NCI-H69 (cell line): ENCODE results near the gene PODXL2.
A peak's percentile ranks its signal among the peaks of the same experiment; 100 is the strongest.

Experiments used
- DNase-seq: peaks from one replicate; lab custom pipeline; 2025; lab: John Stamatoyannopoulos, UW

Gene PODXL2

DNA sequence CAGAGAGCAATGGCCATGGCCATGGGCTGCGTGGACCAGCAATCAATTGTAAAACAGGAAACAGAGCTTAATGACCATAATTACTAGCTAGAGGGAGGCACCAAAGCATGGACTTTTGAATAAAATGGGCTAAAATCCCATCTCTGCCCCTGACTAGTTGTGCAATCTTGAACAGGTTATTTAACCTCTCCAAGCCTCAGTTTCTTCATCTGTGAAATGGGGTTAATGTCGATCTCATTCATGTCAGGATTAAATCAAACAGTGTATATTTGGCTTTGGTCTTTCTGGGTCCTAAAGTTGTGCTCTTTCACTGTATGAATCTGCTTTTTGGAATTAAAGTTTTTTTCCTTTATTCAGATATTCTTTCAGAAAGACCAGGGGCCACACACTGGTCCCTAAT is 79.9 kb downstream of the PODXL2 start:
- DNase-seq, result no peak

DNA sequence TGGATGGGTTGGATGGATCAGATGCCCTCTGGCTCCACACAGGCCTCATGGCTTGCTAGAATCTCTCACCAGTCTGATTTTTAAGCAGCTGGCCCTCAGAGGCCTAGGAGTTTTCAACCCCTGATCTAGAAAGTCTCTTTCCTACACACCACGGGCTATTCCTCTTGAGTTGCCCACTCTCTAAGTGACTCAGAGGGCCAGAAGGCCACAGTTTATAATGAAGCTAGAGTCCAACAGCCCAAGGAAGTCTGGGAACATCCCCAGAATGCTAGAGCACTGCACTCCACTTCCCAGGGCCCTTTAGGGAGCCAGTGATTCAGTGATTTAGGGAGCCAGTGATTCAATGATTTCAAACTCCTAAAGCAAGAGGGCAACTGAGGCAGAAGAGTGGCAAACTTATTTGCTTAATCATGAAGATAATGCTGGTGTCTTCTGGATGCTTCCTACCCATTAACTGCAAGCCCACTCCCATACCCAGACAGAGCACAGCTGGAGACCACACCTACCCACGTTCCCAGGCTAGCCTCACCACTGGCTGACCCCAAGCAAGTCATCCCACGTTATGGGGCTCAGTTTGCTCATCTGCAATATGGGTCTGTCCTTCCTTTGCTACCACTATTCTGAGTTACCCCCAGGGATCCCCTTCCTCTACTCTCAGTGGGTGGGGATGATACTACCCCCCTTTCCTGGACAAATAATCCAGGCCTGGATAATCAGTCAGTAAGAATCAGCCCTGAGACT is 80.5 kb downstream of the PODXL2 start:
- no peak for DNase-seq

DNA sequence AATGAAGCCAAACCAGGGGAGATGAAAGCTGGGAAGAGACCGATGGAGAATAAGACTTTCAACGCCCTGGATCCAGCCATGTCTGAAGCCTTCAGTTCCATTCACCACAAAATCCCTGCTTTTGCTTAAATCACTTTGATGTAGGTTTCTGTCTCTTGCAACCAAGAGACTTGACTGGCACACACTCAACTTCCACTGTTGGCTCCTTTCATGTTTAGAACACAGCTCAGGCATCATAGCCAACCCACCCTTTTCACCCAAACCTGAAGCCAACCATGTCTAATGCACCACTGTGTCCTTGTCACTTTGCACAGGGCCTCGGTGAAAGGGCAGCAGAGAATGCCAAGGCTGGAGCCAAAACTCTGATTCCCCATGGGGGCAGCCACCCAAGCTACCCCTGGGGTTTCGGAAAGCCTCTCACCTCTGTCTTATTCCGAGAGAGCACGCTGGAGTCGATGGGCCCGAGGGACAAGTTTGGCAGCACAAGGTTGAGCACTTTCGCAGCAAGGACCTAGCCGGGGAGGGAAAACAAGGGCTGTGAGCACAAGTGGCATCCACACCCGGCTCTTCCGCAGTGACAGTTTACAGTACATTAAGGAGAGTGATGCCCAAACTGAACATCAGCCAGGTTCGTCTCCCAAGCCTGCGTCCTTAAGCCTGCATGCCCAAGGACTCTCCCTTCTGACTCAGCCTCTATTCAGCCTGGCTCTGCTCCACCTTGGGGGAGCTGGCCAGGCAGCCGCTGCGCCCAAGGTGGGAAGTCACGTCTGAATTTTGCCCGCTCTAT is 81.4 kb downstream of the PODXL2 start:
- no peak for DNase-seq

DNA sequence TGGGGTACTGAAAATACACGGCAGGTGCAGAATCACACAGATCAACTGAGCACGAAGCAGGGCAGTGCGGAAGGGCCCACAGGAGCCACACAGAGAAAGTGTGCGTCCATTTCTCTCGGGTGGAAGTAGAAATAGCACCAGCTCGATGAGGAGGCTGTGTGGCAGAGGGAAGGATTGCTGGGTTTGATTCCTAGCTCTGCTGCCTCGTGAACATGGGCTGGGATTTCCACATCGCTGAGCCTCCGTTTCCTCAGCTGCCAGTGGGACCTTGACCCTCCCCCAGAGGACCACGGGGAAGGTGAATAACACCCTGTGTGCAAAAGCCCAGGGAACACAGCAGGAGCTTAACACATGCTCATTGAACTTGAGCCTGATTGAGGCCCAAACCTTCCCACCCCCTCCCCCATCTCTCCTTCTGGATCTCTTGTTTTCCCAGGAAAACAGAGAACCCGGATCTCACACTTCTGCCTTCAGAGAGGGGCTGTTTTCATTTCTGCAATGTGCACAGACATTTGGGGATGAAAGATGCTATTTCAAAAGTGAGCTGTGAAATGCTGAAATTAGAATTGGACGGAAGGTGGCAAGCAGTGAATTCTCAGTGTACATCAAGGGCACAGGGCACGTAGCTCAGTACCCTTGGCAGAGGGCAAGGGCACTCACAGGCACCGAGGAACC is 82.2 kb downstream of the PODXL2 start:
- peak; percentile 12 for DNase-seq

DNA sequence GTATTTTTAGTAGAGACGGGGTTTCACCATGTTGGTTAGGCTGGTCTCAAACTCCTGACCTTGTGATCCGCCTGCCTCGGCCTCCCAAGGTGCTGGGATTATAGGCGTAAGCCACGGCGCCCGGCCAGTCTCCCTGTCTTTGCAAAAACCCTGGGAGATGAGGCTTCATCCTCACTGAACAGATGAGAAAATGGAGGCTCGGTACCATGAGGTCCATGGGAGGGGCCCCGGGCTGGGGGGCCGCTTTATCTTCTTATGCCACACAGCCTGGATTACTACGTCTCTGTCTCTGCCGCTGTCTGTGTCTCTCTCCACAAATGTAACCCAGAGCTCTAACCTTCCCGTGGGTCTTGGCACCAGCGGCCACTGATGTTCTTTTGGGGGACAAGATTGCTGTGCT is 82.9 kb downstream of the PODXL2 start:
- no peak for DNase-seq

DNA sequence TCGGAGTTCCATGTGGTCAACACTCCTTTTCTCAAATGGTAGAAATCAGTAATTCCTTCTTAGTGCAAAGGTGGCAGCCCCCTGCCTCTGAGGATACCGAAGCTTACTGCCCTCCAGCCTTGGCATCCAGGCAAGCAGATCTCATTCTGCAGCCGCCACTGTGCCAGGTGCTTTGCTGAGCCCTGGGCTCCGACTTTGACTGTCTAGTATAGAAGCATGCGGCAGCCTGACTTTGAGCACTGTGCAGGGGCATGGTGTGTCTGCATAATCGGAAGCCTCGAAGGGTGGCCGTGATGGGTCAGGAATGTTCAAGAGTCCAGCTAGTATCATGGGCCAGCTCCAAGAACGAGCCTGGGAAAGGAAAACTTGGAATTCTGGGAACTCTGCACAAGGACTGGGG is 83.5 kb downstream of the PODXL2 start:
- no peak for DNase-seq

DNA sequence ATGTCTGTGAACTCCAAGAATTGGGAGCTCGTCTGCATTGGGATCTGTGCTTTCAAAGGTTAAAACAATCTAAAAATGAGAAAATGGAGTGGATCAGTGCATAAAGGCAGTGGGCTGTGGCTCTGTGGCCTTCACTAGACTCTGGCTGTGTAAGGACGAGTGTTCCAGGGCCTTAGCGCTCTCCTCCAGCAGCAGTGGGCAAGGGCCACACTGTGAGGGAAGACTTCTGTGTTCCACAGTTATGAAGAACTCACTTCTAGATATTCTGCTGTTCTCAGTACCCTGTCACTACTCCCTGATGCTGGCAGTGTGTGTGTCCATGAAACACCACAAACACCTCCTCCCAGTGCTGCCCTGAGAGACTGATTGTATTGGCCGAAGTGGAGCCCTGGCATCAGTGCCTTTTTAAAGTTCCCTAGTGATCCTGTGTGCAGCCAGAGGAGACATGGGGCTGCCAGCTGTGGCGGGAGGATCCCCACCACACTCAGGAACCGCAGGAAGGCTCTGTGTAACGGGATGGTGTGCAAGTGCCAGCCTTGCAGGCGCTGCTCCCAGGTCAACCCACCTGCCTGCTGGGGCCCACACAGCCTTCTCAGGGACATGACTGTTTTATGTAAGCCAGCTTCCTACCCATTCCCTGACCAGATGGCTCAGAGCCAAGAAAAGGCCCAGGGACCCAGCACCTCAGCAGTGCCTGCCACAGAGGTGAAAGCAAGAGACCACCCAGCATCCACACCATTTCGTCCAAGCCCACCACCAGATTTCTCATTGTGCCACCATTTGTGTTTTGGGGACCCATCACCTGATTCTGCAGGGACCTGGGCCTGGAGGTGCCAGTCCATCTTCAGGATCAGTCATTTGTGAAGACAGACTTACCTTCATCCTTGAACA is 84.1 kb downstream of the PODXL2 start:
- DNase-seq, result peak; percentile 44

DNA sequence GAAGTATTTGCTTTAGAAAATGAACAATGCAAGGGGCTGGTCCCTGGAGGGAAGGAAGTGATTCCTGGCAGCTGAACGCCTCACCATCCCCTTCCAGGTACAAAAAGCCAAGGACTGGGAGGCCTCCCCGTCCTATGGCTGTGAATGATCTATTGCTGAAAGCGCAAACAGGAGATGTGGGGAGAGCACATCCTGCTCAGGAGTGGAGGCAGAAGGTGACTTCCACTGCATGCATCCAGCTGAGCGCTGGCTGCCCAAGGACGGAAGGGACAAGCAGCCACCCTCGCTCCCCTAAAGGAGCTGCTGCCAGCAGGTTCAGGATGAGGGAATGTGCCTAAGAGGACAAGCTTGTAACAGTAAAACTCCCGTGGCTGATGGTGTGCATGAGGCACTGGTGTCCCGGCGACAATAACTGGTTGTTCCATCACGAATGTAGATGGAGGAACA is 85.2 kb downstream of the PODXL2 start:
- peak; percentile 86 for DNase-seq

DNA sequence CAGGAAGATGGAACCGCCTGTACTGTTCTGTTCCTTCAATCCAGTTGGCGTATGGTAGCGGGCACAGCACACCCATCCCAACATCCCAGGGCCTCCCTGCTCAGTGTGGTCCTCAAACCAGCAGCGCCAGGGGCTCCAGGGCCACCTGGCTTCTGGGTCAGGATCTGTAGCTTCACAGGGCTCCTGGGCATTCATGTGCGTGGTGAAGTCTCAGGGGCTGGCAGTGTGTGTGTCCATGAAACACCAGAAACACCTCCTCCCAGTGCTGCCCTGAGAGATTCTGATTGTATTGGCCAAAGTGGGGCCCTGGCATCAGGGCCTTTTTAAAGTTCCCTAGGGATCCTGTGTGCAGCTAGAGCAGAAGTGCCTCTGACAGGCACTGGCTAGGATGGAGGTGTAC is 85.9 kb downstream of the PODXL2 start:
- DNase-seq, result peak; percentile 16

DNA sequence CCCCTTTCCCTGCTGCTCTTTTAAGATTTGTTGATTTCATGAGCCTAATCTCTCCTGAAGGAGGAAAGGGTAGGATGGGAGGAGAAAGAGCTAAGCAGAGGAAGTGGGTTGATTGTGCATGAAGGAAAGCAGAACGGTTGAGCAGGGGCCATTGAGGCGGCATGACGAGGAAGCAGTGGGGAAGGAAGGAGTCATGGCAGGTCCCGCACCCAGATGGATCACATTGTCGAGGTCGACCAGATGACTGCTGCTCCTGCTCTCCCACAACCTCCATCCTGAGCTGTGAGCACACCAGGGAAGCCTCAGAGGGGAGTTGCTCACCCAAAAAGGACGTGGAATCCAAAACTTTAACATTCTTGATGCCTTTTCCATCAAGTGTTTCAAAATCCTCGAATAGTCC is 86.5 kb downstream of the PODXL2 start:
- no peak for DNase-seq

DNA sequence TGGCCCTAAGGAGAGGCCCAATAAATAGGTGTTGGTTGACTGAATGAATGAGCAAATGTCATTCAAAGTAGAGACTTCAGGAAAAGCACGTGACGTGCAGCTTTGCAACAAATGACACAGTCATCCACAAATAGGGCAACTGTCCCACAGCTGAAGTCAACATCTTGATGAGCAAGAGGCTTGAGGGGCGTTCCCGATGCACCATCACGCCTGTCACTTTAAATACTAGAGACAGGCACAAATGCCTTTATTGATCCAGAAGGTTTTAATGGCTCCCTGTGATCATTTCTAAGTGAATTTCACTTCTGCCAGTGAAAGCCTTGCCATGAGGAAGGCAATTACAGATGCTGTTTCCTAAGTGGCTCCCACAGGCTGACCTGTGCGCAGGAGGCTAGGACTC is 87.4 kb downstream of the PODXL2 start:
- DNase-seq, result no peak

DNA sequence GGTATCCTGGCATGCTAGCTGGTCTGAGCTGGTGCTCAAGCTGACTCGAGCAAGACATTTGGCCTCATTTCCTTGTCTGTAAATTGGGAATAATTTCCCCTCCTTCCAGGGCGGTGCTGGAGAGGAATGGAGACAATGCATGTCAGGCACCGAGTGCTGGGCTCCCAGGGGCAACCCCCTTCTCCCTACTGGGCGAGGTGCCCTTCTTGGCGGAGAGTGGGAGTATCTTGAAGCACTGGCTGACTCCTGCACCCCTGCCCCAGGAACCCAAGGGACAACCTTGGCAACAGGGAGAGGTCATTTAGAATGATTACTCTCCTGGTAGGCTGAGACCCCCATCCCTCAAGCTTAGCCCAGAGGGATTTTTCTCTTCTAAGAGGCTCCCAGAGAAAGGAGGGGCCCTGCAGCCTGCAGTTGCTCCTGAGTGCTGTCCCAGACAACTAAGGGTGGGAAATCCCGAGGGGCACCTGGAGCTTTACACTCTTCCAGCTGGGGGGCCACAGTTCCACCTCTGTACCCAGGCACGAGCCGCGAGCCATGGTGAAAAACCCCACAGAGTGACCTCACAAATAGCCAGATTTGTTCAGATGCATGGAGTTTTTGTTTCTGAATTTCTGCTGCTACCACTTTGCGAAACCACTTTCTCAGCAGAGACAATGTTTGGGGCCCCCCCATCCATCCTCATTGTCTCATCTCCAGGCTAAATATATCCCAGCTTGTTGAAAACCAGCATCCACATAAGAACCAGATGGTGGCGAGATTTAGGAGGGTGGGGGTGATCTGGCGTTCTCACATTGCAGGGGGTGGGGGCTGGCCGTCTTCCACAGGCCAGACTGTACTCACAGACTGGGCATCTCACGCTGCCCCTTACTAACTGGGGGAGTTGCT is 88.6 kb downstream of the PODXL2 start:
- DNase-seq, result peak; percentile 22

DNA sequence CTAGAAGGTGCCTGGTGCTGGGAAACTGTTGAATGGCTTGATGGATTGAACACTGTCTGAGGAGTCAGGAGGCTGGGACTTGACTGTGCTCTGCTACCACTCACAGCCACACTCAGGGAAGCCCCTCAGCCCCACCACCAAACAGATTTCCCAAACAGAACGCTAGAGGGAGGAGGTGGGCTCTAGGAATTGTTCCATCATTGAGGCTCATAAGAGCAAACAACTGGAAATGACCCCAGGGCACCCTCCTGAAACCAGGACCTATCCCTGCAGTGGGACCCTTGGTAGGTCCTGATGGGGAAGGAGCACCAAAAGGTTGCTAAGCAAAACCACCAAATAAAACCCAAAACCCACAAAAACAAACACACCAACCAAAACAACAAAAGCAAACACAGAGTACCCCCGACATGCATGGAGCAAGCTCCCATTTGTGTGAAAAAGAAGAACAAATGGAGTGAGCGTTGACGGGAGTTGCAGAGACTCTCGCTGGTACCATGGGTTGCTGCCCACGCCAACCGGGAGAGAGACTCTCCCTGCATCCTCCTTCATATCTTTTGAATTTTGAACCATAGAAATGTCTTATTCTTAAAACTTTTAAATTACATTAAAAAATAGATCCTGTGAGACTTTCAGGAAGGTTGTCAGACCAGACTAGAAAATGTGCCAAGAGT is 89.4 kb downstream of the PODXL2 start:
- DNase-seq, result no peak

DNA sequence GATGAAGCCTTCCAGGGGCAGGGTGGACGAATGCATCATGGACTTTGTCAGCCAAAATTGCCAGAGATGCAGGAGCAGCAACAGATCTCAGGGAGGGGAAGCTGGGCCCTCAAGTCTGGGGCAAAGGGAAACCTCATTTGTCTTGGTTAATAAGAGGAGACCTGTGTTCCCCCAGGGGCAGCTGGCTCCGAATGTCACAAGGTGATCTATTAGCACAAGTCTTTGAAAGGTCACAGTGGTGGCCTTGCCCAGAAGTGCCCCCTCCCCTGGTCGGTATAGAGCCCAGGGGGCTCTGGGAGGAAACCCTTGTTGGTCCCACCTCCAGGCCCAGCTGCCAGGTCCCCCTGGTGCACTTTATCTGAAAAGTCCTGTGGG is 89.9 kb downstream of the PODXL2 start:
- no peak for DNase-seq

DNA sequence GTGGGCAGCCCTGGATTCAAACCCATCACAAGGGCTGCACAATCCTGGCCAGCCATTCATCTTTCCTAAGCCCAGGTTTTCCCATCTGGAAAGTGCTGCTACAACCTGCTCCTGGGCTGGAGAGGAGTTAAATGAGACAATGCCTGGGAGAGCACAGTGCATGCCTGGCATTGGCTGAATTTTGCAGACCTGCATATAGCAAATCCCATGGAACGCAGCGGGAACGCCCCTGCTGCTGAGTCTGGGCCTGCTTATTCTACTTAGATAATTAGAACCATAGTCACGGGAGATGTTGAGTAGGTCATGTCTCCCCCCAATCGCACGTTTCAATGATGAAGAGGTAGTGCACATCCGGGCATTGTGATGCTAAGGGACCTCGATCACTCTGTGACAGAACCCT is 90.4 kb downstream of the PODXL2 start:
- DNase-seq, result no peak

DNA sequence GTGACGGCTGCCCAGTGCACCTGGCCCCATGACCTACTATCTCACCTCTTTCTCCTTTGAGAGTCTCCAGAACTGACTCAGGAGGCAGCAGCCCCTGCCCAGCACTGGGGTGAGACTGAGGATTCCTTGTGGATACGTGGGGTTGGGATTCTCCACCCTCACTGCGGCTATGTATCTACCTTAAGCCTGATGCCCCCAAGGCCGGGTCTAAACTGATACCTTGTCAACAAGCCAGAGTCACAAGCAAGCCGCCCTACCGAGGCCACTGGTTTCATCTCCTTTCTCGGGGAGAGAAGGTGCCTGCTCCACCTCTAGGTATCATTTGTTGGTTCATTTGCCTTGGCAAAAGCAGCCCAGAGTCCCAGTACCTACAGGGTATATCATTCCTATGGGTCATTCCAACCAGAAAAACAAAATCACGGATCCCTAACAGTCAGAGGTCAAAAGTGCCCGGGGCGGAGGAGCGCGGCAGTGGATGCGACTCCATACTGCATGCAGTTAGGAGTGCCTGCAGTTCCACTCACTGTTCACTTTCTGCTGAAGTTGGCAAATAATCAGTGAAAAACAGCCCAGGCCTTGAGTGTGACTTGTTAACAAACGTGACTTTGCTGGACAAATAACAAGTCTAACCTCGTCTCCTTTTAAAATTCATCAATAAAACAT is 91.3 kb downstream of the PODXL2 start:
- no peak for DNase-seq

DNA sequence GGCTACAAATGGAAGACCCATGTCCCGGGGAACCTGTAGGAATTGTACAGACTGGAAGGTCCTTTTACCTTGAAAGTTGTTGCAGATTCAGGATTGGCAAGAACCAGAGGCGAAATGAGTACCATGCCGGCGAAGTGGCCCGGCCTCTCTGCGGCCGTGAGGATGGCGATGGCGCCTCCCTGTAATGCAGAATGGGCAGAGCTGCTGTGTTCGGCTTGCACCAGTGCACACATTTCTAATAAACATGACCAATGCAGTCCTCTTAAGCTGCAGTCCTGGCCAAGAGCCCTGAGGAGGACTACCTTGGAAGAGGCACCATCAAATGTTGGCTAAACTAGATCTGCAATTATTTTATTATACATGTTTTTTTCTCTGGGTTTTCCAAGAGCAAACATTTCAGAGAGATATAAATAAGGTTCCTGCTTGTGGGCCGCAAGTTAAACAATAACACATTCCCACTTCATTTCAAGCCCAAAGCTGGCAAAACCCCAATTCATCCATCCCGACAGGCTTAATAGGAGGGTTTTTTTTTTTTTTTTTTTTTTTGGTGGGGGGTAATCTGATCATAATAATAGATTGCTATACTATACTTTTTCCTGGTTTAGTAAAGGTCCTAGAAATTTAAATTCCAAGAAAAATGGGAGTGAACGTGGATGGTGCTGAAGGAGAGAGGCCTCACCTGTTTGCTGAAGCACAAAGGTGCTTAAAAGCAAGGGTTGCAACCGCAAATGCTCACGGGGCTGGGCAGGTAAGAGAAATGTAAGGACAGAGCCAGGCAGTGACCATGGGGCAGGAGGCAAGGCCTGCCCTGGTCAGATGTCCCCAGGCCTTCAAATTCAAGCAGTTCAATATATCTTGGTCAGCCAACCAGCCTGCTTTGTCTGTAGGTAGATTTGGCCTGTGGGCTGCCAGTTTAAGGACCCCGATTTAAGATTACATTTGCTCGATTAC is 92.3 kb downstream of the PODXL2 start:
- DNase-seq, result no peak

DNA sequence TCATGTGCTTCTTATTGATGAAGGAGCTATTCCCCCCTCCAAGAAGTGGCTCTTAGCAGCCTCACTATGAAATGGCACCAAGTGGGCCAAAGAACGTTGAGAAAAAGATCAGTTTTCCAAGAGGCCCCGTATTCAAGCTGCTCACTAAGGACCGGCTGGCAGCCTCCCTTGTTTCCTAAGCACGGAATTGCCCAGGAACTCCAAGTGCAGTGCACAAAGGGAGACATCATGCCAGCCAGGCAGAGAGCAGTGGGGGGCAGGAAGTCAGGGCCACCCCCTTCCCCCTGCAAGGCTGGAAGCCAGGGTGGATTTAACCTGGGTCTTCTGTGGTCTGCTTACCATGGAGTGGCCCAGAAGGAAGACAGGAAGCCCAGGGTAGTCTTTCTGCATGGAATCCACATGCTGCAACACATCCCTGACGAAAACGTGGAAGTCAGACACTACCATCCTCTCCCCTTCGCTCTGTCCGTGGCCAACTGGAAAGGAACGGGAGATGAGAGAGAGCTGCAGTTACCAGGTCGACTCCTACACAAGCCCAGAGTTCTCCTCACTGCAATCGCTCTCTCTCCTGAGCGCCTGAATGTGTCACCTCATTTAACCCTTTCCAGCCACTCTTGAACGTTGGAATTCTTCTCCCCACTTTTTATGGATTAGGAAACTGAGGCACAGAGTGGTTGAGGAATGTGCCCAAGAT is 93.3 kb downstream of the PODXL2 start:
- DNase-seq, result peak; percentile 15
